ENCODE data around the gene DIPK2A. TPM values are rescaled to one million over a fixed set of nuclear protein-coding genes. Genes with fewer than 3 reads are reported as not detected.

The DIPK2A gene
- total RNA-seq: 35.6 and 59.5 TPM in 2 replicates

GRCh38 chr3:143971359-143972154, at the start of gene DIPK2A:
TSS of gene DIPK2A (plus strand) at chr3:143971823. CDS start at chr3:143972333, 510 bp downstream.

Other genes with a start within 250 kb of the DIPK2A start
- 3.4 and 15.5 TPM in 2 replicates for gene SLC9A9, start 123.4 kb upstream of the DIPK2A start, total RNA-seq